Liver (tissue), 9 donors: Measurements from ENCODE around the gene SLC5A3. TPM values are rescaled to one million over a fixed set of nuclear protein-coding genes. Genes with fewer than 3 reads are reported as not detected.

Experiments
- DNase-seq: peaks from one replicate; pipeline ENCODE4 v3.0.0-alpha.2; 2017; ENCODE audit warnings: low spot score
- H3K27ac ChIP-seq, 2 donors: one replicate each; pipeline ENCODE4 v1.7.0; 2013; ENCODE audit warnings: inconsistent platforms in 2 of 2, low read length in 2 of 2, control low read depth in 1 of 2, low read depth in 1 of 2, mild to moderate bottlenecking in 1 of 2
- H3K27me3 ChIP-seq, 4 donors: one replicate each; pipeline versions ENCODE4 v1.6.1 to v1.7.0; 2013; ENCODE audit warnings: low read length in 3 of 4, inconsistent platforms in 1 of 4, mild to moderate bottlenecking in 1 of 4, moderate library complexity in 1 of 4; ENCODE audit not compliant: control insufficient read depth in 4 of 4, insufficient read depth in 4 of 4
- H3K36me3 ChIP-seq, 4 donors: one replicate each; pipeline versions ENCODE4 v1.6.1 to v1.7.0; 2013; ENCODE audit warnings: low read length in 3 of 4, mild to moderate bottlenecking in 3 of 4, low read depth in 1 of 4, moderate library complexity in 1 of 4; ENCODE audit not compliant: control insufficient read depth in 4 of 4, insufficient read depth in 3 of 4
- H3K4me1 ChIP-seq, 4 donors: one replicate each; pipeline versions ENCODE4 v1.6.1 to v1.7.0; 2013; ENCODE audit warnings: low read length in 3 of 4, mild to moderate bottlenecking in 3 of 4, moderate library complexity in 1 of 4; ENCODE audit not compliant: control insufficient read depth in 4 of 4, insufficient read depth in 4 of 4
- H3K4me3 ChIP-seq, 3 donors: one replicate each; pipeline versions ENCODE4 v1.6.1 to v1.7.0; 2013; ENCODE audit warnings: low read length in 3 of 3, control low read depth in 1 of 3, low read depth in 1 of 3, mild to moderate bottlenecking in 1 of 3
- H3K9ac ChIP-seq, 2 donors: one replicate each; pipeline ENCODE4 v1.7.0; 2013; ENCODE audit warnings: low read length in 2 of 2, mild to moderate bottlenecking in 2 of 2, moderate library complexity in 2 of 2, control low read depth in 1 of 2, low read depth in 1 of 2
- H3K9me3 ChIP-seq, 4 donors: one replicate each; pipeline versions ENCODE4 v1.6.1 to v1.7.0; 2013; ENCODE audit warnings: low read length in 3 of 4; ENCODE audit not compliant: control insufficient read depth in 4 of 4
- CTCF ChIP-seq: fragments of 150-350 bp; IDR thresholded peaks from 2 replicates; pipeline ENCODE4 v1.5.1; 2017; ENCODE audit warnings: improper control_type of control experiment, low read depth, low read length; ENCODE audit not compliant: missing input control
- FOXA2 ChIP-seq: IDR thresholded peaks from 2 replicates; pipeline ENCODE4 v1.6.1; 2016; ENCODE audit warnings: antibody characterized with exemption
- HNF4A ChIP-seq, 2 donors: conservative IDR thresholded peaks; 2 replicates each; pipeline ENCODE4 v1.6.1; 2016; ENCODE audit warnings: antibody characterized with exemption in 2 of 2, mild to moderate bottlenecking in 2 of 2
- HNF4G ChIP-seq: IDR thresholded peaks from 2 replicates; pipeline ENCODE4 v1.6.1; 2016; ENCODE audit warnings: antibody characterized with exemption
- JUND ChIP-seq, 2 donors: IDR thresholded peaks; 2 replicates each; pipeline ENCODE4 v1.6.1; 2016; ENCODE audit warnings: antibody characterized with exemption in 2 of 2
- MAX ChIP-seq: IDR thresholded peaks from 2 replicates; pipeline ENCODE4 v1.6.1; 2016; ENCODE audit warnings: antibody characterized with exemption
- NR2F2 ChIP-seq: IDR thresholded peaks from 2 replicates; pipeline ENCODE4 v1.6.1; 2016; ENCODE audit warnings: antibody characterized with exemption
- RXRA ChIP-seq, 2 donors: IDR thresholded peaks; 2 replicates each; pipeline ENCODE4 v1.6.1; 2017 to 2018; ENCODE audit warnings: antibody characterized with exemption in 2 of 2, mild to moderate bottlenecking in 1 of 2
- SP1 ChIP-seq: IDR thresholded peaks from 2 replicates; pipeline ENCODE4 v1.6.1; 2018; ENCODE audit warnings: antibody characterized with exemption, mild to moderate bottlenecking
- TAF1 ChIP-seq: conservative IDR thresholded peaks from 2 replicates; pipeline ENCODE4 v1.6.1; 2016; ENCODE audit warnings: antibody characterized with exemption, mild to moderate bottlenecking
- YY1 ChIP-seq: IDR thresholded peaks from 2 replicates; pipeline ENCODE4 v1.6.1; 2016; ENCODE audit warnings: antibody characterized with exemption, mild to moderate bottlenecking
- WGBS: extraction: QIAGEN DNeasy Blood & Tissue Kit; methylation state at CpG from one replicate; pipeline ENCODE4 v1.1.7; 2013; 5-methylcytosine and 5-hydroxymethylcytosine counted together
- polyA plus RNA-seq, 2 donors: library from polyadenylated mRNA; stranded (reverse) in 1 of 2; unstranded in 1 of 2; fragments of 200-250 nt in 1 of 2; fragments of >200 nt in 1 of 2; fragmentation: Nextera tagmentation in 1 of 2; extraction: Ambion mirVana in 1 of 2; gene quantifications; one replicate each; pipeline versions ENCODE4 v1.2.1 to v1.2.3, GENCODE V29; 2013 to 2015
- total RNA-seq, 2 donors: library from RNA; depleted of rRNA; stranded (reverse); fragments of >200 nt; gene quantifications; one replicate each; pipeline ENCODE4 v1.2.3, GENCODE V29; 2014
- TF ChIP-seq, protein P1 (sequence below): IDR thresholded peaks from 2 replicates; pipeline ENCODE4 v1.6.1; 2016; ENCODE audit warnings: antibody characterized with exemption
- TF ChIP-seq, protein P2 (sequence below): IDR thresholded peaks from 2 replicates; pipeline ENCODE4 v1.6.1; 2016; ENCODE audit warnings: antibody characterized with exemption, mild to moderate bottlenecking
- TF ChIP-seq, protein P3 (sequence below): IDR thresholded peaks from 2 replicates; pipeline ENCODE4 v1.6.1; 2016; ENCODE audit warnings: antibody characterized with exemption
- donor health status: healthy.
- donor health status: healthy.
- donor health status: healthy.
- donor health status: healthy.
- donor health status: healthy.

Gene SLC5A3
- total and polyA plus RNA-seq, 4 donors = 1.5 to 16.6 (median 8.1) TPM

GRCh38 chr21:34080710-34081109 is 7.3 kb downstream of the SLC5A3 start:
- Histone ChIP-seq H3K27me3 (no peaks in the 10 kb centered on the region), H3K9me3 (no peaks in the 10 kb centered on the region), H3K4me3 (no peak overlapping the region), H3K9ac (no peak overlapping the region), H3K27ac (no peak overlapping the region), H3K36me3 (peaks cover 0 to 7% (median under 1%) of the 10 kb centered on the region in 4 donors), H3K4me1 (peaks cover 1 to 22% (median 12%) of the 10 kb centered on the region in 4 donors)
- WGBS = 92% methylated on average over 5 of the region's 5 CpGs
- no peak for TF ChIP-seq HNF4G
- no peak for TF ChIP-seq CTCF
- TF ChIP-seq, protein P1, sequence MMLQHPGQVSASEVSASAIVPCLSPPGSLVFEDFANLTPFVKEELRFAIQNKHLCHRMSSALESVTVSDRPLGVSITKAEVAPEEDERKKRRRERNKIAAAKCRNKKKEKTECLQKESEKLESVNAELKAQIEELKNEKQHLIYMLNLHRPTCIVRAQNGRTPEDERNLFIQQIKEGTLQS = no peak
- TF ChIP-seq NR2F2 = no peak
- no peak for TF ChIP-seq FOXA2
- TF ChIP-seq YY1 = no peak
- no peak for TF ChIP-seq JUND (IDR thresholded peaks at IDR 0.05)
- TF ChIP-seq, protein P2, sequence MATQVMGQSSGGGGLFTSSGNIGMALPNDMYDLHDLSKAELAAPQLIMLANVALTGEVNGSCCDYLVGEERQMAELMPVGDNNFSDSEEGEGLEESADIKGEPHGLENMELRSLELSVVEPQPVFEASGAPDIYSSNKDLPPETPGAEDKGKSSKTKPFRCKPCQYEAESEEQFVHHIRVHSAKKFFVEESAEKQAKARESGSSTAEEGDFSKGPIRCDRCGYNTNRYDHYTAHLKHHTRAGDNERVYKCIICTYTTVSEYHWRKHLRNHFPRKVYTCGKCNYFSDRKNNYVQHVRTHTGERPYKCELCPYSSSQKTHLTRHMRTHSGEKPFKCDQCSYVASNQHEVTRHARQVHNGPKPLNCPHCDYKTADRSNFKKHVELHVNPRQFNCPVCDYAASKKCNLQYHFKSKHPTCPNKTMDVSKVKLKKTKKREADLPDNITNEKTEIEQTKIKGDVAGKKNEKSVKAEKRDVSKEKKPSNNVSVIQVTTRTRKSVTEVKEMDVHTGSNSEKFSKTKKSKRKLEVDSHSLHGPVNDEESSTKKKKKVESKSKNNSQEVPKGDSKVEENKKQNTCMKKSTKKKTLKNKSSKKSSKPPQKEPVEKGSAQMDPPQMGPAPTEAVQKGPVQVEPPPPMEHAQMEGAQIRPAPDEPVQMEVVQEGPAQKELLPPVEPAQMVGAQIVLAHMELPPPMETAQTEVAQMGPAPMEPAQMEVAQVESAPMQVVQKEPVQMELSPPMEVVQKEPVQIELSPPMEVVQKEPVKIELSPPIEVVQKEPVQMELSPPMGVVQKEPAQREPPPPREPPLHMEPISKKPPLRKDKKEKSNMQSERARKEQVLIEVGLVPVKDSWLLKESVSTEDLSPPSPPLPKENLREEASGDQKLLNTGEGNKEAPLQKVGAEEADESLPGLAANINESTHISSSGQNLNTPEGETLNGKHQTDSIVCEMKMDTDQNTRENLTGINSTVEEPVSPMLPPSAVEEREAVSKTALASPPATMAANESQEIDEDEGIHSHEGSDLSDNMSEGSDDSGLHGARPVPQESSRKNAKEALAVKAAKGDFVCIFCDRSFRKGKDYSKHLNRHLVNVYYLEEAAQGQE = no peak
- no peak for TF ChIP-seq HNF4A (conservative IDR thresholded peaks at IDR 0.05)
- no peak for TF ChIP-seq RXRA (IDR thresholded peaks at IDR 0.05)
- no peak for TF ChIP-seq SP1
- no peak for TF ChIP-seq MAX
- TF ChIP-seq TAF1 = no peak
- DNase-seq = no peak

DNA sequence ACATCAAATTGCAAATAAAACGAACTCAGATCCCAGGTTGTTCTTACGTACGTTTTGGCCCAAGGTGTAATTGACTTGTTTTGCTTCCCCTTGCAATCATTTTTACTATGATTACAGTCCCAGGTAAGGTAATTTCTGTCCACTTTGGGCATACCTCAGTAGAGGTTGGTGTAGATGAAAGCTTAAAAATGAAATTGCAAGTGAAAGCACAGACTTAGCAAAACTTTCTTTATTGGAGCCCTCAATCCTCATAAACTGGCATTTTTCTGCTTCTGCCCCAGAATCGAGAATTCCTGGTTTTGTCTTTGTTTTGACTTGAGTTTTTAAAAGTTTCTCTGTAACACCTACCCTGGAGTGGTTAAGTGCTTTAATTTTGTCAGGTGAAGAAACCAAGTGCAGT is 9.4 kb downstream of the SLC5A3 start:
- Histone ChIP-seq H3K27ac (no peak overlapping the region), H3K36me3 (peaks cover 0 to 7% (median under 1%) of the 10 kb centered on the region in 4 donors), H3K9ac (no peak overlapping the region), H3K27me3 (no peaks in the 10 kb centered on the region), H3K4me3 (no peak overlapping the region), H3K4me1 (peaks cover 1 to 22% (median 12%) of the 10 kb centered on the region in 4 donors), H3K9me3 (no peaks in the 10 kb centered on the region)
- TF ChIP-seq TAF1 (no peak), RXRA (IDR thresholded peaks at IDR 0.05) (peak in 1 of 2 donors; percentile 26), YY1 (no peak)
- TF ChIP-seq, protein P3, sequence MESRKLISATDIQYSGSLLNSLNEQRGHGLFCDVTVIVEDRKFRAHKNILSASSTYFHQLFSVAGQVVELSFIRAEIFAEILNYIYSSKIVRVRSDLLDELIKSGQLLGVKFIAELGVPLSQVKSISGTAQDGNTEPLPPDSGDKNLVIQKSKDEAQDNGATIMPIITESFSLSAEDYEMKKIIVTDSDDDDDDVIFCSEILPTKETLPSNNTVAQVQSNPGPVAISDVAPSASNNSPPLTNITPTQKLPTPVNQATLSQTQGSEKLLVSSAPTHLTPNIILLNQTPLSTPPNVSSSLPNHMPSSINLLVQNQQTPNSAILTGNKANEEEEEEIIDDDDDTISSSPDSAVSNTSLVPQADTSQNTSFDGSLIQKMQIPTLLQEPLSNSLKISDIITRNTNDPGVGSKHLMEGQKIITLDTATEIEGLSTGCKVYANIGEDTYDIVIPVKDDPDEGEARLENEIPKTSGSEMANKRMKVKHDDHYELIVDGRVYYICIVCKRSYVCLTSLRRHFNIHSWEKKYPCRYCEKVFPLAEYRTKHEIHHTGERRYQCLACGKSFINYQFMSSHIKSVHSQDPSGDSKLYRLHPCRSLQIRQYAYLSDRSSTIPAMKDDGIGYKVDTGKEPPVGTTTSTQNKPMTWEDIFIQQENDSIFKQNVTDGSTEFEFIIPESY = no peak
- DNase-seq = no peak
- WGBS = 46% methylated on average over 4 of the region's 4 CpGs
